ENCODE results near the gene DENND10.

Gene DENND10

GRCh38 chr10:119120413-119120867 lies 16.5 kb downstream of the DENND10 start:
- H3K27ac ChIP-seq: no peak overlapping the region
- no peak for DNase-seq (ENCODE audit: low spot score)
- TF ChIP-seq CTCF (conservative IDR thresholded peaks at IDR 0.05; ENCODE audit: low read depth): no peak
- POLR2A ChIA-PET (ENCODE audit: low non-redundant PET): no interaction called here
- CTCF ChIA-PET: interaction anchor here (0.5 kb wide), 1 partner anchor 71 kb away, joined by 5 read pairs; no protein-coding TSS in a partner anchor

- CTCF ChIA-PET: interaction anchor here (0.5 kb wide), 1 partner anchor 71 kb away, joined by 5 read pairs; no protein-coding TSS in a partner anchor
- no peak for TF ChIP-seq CTCF (conservative IDR thresholded peaks at IDR 0.05; ENCODE audit: low read depth)
- POLR2A ChIA-PET (ENCODE audit: low non-redundant PET): no interaction called here
- H3K27ac ChIP-seq: no peak overlapping the region
- DNase-seq (ENCODE audit: low spot score): no peak
Observed at GRCh38 chr10:119120875-119121274, 17.0 kb downstream of the DENND10 start.

GRCh38 chr10:119125942-119126341 lies 22.0 kb downstream of the DENND10 start:
- POLR2A ChIA-PET (ENCODE audit: low non-redundant PET): no interaction called here
- TF ChIP-seq CTCF (conservative IDR thresholded peaks at IDR 0.05; ENCODE audit: low read depth): no peak
- H3K27ac ChIP-seq: no peak overlapping the region
- DNase-seq (ENCODE audit: low spot score): no peak
- CTCF ChIA-PET: no interaction called here

GRCh38 chr10:119129721-119130120 lies 25.8 kb downstream of the DENND10 start:
- no peak for DNase-seq (ENCODE audit: low spot score)
- no peak overlapping the region for H3K27ac ChIP-seq
- ChIA-PET POLR2A (ENCODE audit: low non-redundant PET) (no interaction called here), CTCF (interaction anchor here (0.6 kb wide), 2 partner anchors 30 to 76 kb away, joined by 3 to 4 read pairs; no protein-coding TSS in a partner anchor)
- no peak for TF ChIP-seq CTCF (conservative IDR thresholded peaks at IDR 0.05; ENCODE audit: low read depth)

GRCh38 chr10:119131512-119132240 lies 27.8 kb downstream of the DENND10 start:
- ChIA-PET CTCF (interaction anchor here (0.6 kb wide), 1 partner anchor 15 kb away, joined by 3 read pairs; no protein-coding TSS in a partner anchor), POLR2A (ENCODE audit: low non-redundant PET) (interaction anchor here (0.6 kb wide), 2 partner anchors 13 to 25 kb away, joined by 5 to 6 read pairs; no protein-coding TSS in a partner anchor)
- DNase-seq (ENCODE audit: low spot score): no peak
- H3K27ac ChIP-seq: peak overlapping the region; percentile 50
- no peak for TF ChIP-seq CTCF (conservative IDR thresholded peaks at IDR 0.05; ENCODE audit: low read depth)

- no peak for TF ChIP-seq CTCF (conservative IDR thresholded peaks at IDR 0.05; ENCODE audit: low read depth)
- H3K27ac ChIP-seq: peak overlapping the region; percentile 17; the same call in 1 of the 2 replicates
- CTCF ChIA-PET: no interaction called here
- POLR2A ChIA-PET (ENCODE audit: low non-redundant PET): interaction anchor here (0.5 to 0.6 kb wide), 2 partner anchors 55 to 297 kb away, joined by 3 read pairs; no protein-coding TSS in a partner anchor
- DNase-seq (ENCODE audit: low spot score): no peak
Observed at GRCh38 chr10:119132521-119133345, 28.8 kb downstream of the DENND10 start.
